H9 (cell line): Measurements from ENCODE around the gene SCGN. TPM values are rescaled to one million over a fixed set of nuclear protein-coding genes. Genes with fewer than 3 reads are reported as not detected.

Source experiments
- DNase-seq: peaks from one replicate; pipeline ENCODE4 v3.0.0-alpha.2; 2017
- H2AFZ ChIP-seq: one replicate; pipeline ENCODE4 v1.6.1; 2013; ENCODE audit warnings: mild to moderate bottlenecking, low read length, control low read depth, moderate library complexity
- H2AK5ac ChIP-seq: 2 replicates; pipeline ENCODE4 v1.6.1; 2013; ENCODE audit warnings: low read length, control low read depth, mixed read lengths; ENCODE audit not compliant: insufficient read length
- H2BK120ac ChIP-seq: one replicate; pipeline ENCODE4 v1.6.1; 2013; ENCODE audit warnings: low read depth, mild to moderate bottlenecking, low read length, control low read depth, inconsistent platforms; ENCODE audit not compliant: poor library complexity, severe bottlenecking
- H2BK12ac ChIP-seq: 2 replicates; pipeline ENCODE4 v1.6.1; 2013; ENCODE audit warnings: low read length, control low read depth, mixed read lengths, low read depth; ENCODE audit not compliant: insufficient read length
- H2BK15ac ChIP-seq: 2 replicates; pipeline ENCODE4 v1.6.1; 2013; ENCODE audit warnings: low read depth, low read length, control low read depth
- H2BK20ac ChIP-seq: one replicate; pipeline ENCODE4 v1.6.1; 2013; ENCODE audit warnings: low read depth, mild to moderate bottlenecking, low read length, control low read depth, inconsistent platforms; ENCODE audit not compliant: poor library complexity, severe bottlenecking
- H2BK5ac ChIP-seq: 2 replicates; pipeline ENCODE4 v1.6.1; 2013; ENCODE audit warnings: low read length, control low read depth, mixed read lengths; ENCODE audit not compliant: insufficient read length
- H3K14ac ChIP-seq: 2 replicates; pipeline ENCODE4 v1.6.1; 2013; ENCODE audit warnings: low read length, control low read depth; ENCODE audit not compliant: insufficient read depth
- H3K18ac ChIP-seq: 2 replicates; pipeline ENCODE4 v1.6.1; 2013; ENCODE audit warnings: low read depth, mild to moderate bottlenecking, mixed read lengths, low read length, control low read depth; ENCODE audit not compliant: insufficient read length
- H3K23ac ChIP-seq: 2 replicates; pipeline ENCODE4 v1.6.1; 2013; ENCODE audit warnings: low read length, control low read depth, mixed read lengths, low read depth; ENCODE audit not compliant: insufficient read length
- H3K23me2 ChIP-seq: 2 replicates; pipeline ENCODE4 v1.6.1; 2013; ENCODE audit warnings: low read depth, mild to moderate bottlenecking, mixed read lengths, low read length, control low read depth; ENCODE audit not compliant: insufficient read length, poor library complexity, severe bottlenecking
- H3K27ac ChIP-seq: 2 replicates; pipeline ENCODE4 v1.5.1; 2013; ENCODE audit warnings: low read length, control low read depth, mixed read lengths, low read depth; ENCODE audit not compliant: insufficient read length
- H3K27me3 ChIP-seq: 2 replicates; pipeline ENCODE4 v1.6.1; 2013; ENCODE audit warnings: low read length, control low read depth, inconsistent platforms; ENCODE audit not compliant: insufficient read depth
- H3K4ac ChIP-seq: 2 replicates; pipeline ENCODE4 v1.6.1; 2013; ENCODE audit warnings: low read depth, mild to moderate bottlenecking, control low read depth, inconsistent platforms, low read length, moderate library complexity
- H3K4me1 ChIP-seq: 2 replicates; pipeline ENCODE4 v1.6.1; 2013; ENCODE audit warnings: low read length, control low read depth, inconsistent platforms; ENCODE audit not compliant: insufficient read depth
- H3K4me2 ChIP-seq: 2 replicates; pipeline ENCODE4 v1.6.1; 2013; ENCODE audit warnings: low read length, control low read depth, mixed read lengths; ENCODE audit not compliant: insufficient read length, insufficient read depth
- H3K56ac ChIP-seq: 2 replicates; pipeline ENCODE4 v1.6.1; 2013; ENCODE audit warnings: low read depth, mild to moderate bottlenecking, mixed read lengths, low read length, control low read depth; ENCODE audit not compliant: insufficient read length
- H3K79me1 ChIP-seq: 2 replicates; pipeline ENCODE4 v1.6.1; 2013; ENCODE audit warnings: low read depth, mild to moderate bottlenecking, moderate library complexity, low read length, control low read depth, inconsistent platforms; ENCODE audit not compliant: insufficient read depth, poor library complexity, severe bottlenecking
- H3K79me2 ChIP-seq: 2 replicates; pipeline ENCODE4 v1.6.1; 2013; ENCODE audit warnings: low read length, control low read depth, inconsistent platforms; ENCODE audit not compliant: insufficient read depth
- H3K9ac ChIP-seq: 2 replicates; pipeline ENCODE4 v1.6.1; 2013; ENCODE audit warnings: low read length, control low read depth, mixed read lengths; ENCODE audit not compliant: insufficient read length; ENCODE audit errors: extremely low read depth
- H3K9me3 ChIP-seq: one replicate; pipeline ENCODE4 v1.6.1; 2013; ENCODE audit warnings: low read depth, low read length, inconsistent platforms; ENCODE audit not compliant: control insufficient read depth
- H3T11ph ChIP-seq: one replicate; pipeline ENCODE4 v1.6.1; 2013; ENCODE audit warnings: mild to moderate bottlenecking, low read length, control low read depth, inconsistent platforms
- H4K20me1 ChIP-seq: one replicate; pipeline ENCODE4 v1.6.1; 2013; ENCODE audit not compliant: control insufficient read depth, insufficient read length, insufficient read depth
- H4K5ac ChIP-seq: 2 replicates; pipeline ENCODE4 v1.6.1; 2013; ENCODE audit warnings: low read depth, mild to moderate bottlenecking, mixed read lengths, low read length, control low read depth; ENCODE audit not compliant: insufficient read length
- H4K8ac ChIP-seq: replicated peaks from 2 replicates; pipeline ENCODE4 v1.6.1; 2013; ENCODE audit warnings: low read length, control low read depth, mixed read lengths, low read depth; ENCODE audit not compliant: insufficient read length
- H4K91ac ChIP-seq: 2 replicates; pipeline ENCODE4 v1.6.1; 2013; ENCODE audit warnings: low read depth, mild to moderate bottlenecking, moderate library complexity, mixed read lengths, low read length, control low read depth; ENCODE audit not compliant: insufficient read length
- H3K27ac Mint-ChIP-seq, 3 experiments: 2 replicates in 2 of 3; 3 replicates in 1 of 3; pipeline ENCODE4 v1.8.0; 2020 to 2021; ENCODE audit warnings: mixed read lengths in 3 of 3, mild to moderate bottlenecking in 1 of 3, moderate library complexity in 1 of 3
- H3K27me3 Mint-ChIP-seq: 2 replicates; pipeline ENCODE4 v1.8.0; 2021; ENCODE audit warnings: low read depth, mild to moderate bottlenecking, moderate library complexity, mixed read lengths
- H3K36me3 Mint-ChIP-seq, 3 experiments: 2 replicates in 2 of 3; 3 replicates in 1 of 3; pipeline ENCODE4 v1.8.0; 2020 to 2021; ENCODE audit warnings: low read depth in 3 of 3, mixed read lengths in 3 of 3; ENCODE audit not compliant: insufficient read depth in 1 of 3
- H3K4me1 Mint-ChIP-seq, 2 experiments: 2 replicates each; pipeline ENCODE4 v1.8.0; 2020; ENCODE audit warnings: mixed read lengths in 2 of 2
- H3K4me3 Mint-ChIP-seq, 2 experiments: 2 replicates in 1 of 2; 3 replicates in 1 of 2; pipeline ENCODE4 v1.8.0; 2020 to 2021; ENCODE audit warnings: mild to moderate bottlenecking in 2 of 2, mixed read lengths in 2 of 2, moderate library complexity in 1 of 2
- H3K9me3 Mint-ChIP-seq, 2 experiments: 2 replicates in 1 of 2; 3 replicates in 1 of 2; pipeline ENCODE4 v1.8.0; 2020; ENCODE audit warnings: mild to moderate bottlenecking in 2 of 2, mixed read lengths in 2 of 2, moderate library complexity in 1 of 2
- WGBS: extraction: QIAGEN DNeasy Blood & Tissue Kit; methylation state at CpG from one replicate; pipeline ENCODE4 v1.1.7; 2013; ENCODE audit warnings: missing lambda C conversion rate, low lambda C conversion rate, mixed read lengths; ENCODE audit not compliant: insufficient read length; ENCODE audit errors: extremely low coverage; 5-methylcytosine and 5-hydroxymethylcytosine counted together
- total RNA-seq: library from RNA; stranded (reverse); gene quantifications from 2 replicates; pipeline ENCODE4 v1.2.1, GENCODE V29; 2021
- TF ChIP-seq, protein P1 (sequence below): fragments of 200-600 bp; sonication (generic); conservative IDR thresholded peaks from 3 replicates; pipeline ENCODE4 v1.8.0; 2021; ENCODE audit warnings: antibody characterized with exemption, mild to moderate bottlenecking

The SCGN gene
- total RNA-seq, 1 experiment from 2014 or later, result not detected

DNA sequence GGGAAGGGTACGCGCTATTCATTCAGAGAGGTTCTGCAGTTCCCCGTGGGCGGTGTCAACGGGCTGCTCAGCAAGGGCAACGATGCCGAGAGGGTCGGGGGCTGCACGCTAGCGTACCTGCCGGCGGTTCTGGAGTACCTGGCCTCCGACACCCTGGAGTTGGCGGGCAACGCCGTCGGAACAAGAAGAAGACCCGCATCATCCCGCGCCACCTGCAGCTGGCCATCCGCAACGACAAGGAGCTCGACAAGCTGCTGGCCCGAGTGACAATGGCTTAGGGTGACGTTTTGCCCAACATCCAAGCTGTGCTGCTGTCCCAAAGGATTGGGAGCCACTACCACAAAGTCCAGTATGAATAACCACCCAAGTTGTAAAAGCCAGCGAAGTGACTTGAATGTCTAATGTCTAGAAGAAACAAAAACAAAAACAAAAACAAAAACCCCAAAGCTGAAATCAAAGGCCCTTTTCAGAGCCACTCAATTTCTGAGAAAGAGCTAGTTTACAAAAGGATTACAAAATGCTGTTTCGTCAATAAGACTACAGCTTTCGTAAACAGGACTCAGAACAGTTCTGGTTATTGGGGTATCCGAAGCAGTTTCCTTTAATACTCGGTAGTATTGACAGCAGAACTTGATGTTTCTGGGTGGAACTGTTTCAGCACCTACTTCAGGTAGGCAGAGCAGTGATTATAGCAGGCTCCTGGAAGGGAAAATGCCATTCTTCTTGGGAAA lies 80.6 kb downstream of the SCGN start:
- Histone ChIP-seq H2BK120ac (no peak overlapping the region), H2BK20ac (no peak overlapping the region), H3K27me3 (no peaks in the 10 kb centered on the region), H2BK5ac (no peak overlapping the region), H3K23me2 (no peaks in the 10 kb centered on the region), H2BK15ac (no peak overlapping the region), H3K56ac (no peak overlapping the region), H2AK5ac (no peak overlapping the region), H4K5ac (no peak overlapping the region), H4K91ac (no peak overlapping the region), H4K8ac (no peak overlapping the region), H3K9me3 (no peaks in the 10 kb centered on the region), H3K27ac (no peak overlapping the region), H2BK12ac (no peak overlapping the region), H2AFZ (no peak overlapping the region), H3T11ph (no peak overlapping the region), H3K9ac (no peak overlapping the region), H3K18ac (no peak overlapping the region), H4K20me1 (no peaks in the 10 kb centered on the region), H3K4ac (no peak overlapping the region), H3K23ac (no peak overlapping the region), H3K14ac (no peak overlapping the region), H3K79me2 (no peaks in the 10 kb centered on the region), H3K4me2 (no peak overlapping the region), H3K4me1 (no peaks in the 10 kb centered on the region), H3K79me1 (no peaks in the 10 kb centered on the region)
- H3K36me3 Mint-ChIP-seq, result peaks cover 3 to 16% (median 10%) of the 10 kb centered on the region in 3 experiments; a peak in 5 of 7 replicates
- peak overlapping the region in 1 of 2 experiments; percentile 31; a peak in 1 of 5 replicates for H3K4me3 Mint-ChIP-seq
- peaks cover 3% of the 10 kb centered on the region for H3K27me3 Mint-ChIP-seq
- peaks cover 16% of the 10 kb centered on the region in 2 experiments for H3K9me3 Mint-ChIP-seq
- H3K27ac Mint-ChIP-seq, result no peak overlapping the region
- DNase-seq, result peak; percentile 87
- no CpG with 5 or more reads among the region's 30 CpGs for WGBS
- H3K4me1 Mint-ChIP-seq, result no peaks in the 10 kb centered on the region
- TF ChIP-seq, protein P1, sequence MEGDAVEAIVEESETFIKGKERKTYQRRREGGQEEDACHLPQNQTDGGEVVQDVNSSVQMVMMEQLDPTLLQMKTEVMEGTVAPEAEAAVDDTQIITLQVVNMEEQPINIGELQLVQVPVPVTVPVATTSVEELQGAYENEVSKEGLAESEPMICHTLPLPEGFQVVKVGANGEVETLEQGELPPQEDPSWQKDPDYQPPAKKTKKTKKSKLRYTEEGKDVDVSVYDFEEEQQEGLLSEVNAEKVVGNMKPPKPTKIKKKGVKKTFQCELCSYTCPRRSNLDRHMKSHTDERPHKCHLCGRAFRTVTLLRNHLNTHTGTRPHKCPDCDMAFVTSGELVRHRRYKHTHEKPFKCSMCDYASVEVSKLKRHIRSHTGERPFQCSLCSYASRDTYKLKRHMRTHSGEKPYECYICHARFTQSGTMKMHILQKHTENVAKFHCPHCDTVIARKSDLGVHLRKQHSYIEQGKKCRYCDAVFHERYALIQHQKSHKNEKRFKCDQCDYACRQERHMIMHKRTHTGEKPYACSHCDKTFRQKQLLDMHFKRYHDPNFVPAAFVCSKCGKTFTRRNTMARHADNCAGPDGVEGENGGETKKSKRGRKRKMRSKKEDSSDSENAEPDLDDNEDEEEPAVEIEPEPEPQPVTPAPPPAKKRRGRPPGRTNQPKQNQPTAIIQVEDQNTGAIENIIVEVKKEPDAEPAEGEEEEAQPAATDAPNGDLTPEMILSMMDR, result peak; percentile 42; the same call in 2 of the 3 replicates
